ENCODE data around the gene GBF1. TPM values are rescaled to one million over a fixed set of nuclear protein-coding genes. Genes with fewer than 3 reads are reported as not detected.

Gene GBF1
- polyA plus RNA-seq, 1 donor from 2014 or later: 14.9 TPM

GRCh38 chr10:102425444-102425843 lies 180.1 kb downstream of the GBF1 start:
- Histone ChIP-seq H2AFZ (ENCODE audit: low read depth, low read length) (no peak overlapping the region), H3K36me3 (ENCODE audit: insufficient read depth, low read length) (no peaks in the 10 kb centered on the region), H3K4me3 (ENCODE audit: low read length) (no peak overlapping the region), H3K9me3 (ENCODE audit: low read length) (no peaks in the 10 kb centered on the region), H3K27ac (ENCODE audit: low read length) (no peak overlapping the region), H3K79me2 (replicated peaks; ENCODE audit: insufficient read depth, low read length) (no peaks in the 10 kb centered on the region), H3K27me3 (ENCODE audit: insufficient read depth, low read depth, low read length) (no peaks in the 10 kb centered on the region), H3K9me2 (ENCODE audit: insufficient read depth, low read length) (no peaks in the 10 kb centered on the region), H3K9ac (ENCODE audit: low read length) (no peak overlapping the region), H3K4me2 (ENCODE audit: low read length) (no peak overlapping the region), H3F3A (ENCODE audit: insufficient read depth, low read length, poor library complexity, severe bottlenecking) (peaks cover under 1% of the 10 kb centered on the region), H4K20me1 (ENCODE audit: insufficient read depth) (no peaks in the 10 kb centered on the region)
- TF ChIP-seq EP300 (conservative IDR thresholded peaks at IDR 0.05; ENCODE audit: poor library complexity, severe bottlenecking): no peak
- no peak for TF ChIP-seq REST (IDR thresholded peaks at IDR 0.05; ENCODE audit: borderline replicate concordance)

- Histone ChIP-seq H3K27ac (ENCODE audit: low read length) (no peak overlapping the region), H3K4me2 (ENCODE audit: low read length) (no peak overlapping the region), H3K9ac (ENCODE audit: low read length) (no peak overlapping the region), H2AFZ (ENCODE audit: low read depth, low read length) (no peak overlapping the region), H3K9me3 (ENCODE audit: low read length) (no peaks in the 10 kb centered on the region), H3K9me2 (ENCODE audit: insufficient read depth, low read length) (no peaks in the 10 kb centered on the region), H4K20me1 (ENCODE audit: insufficient read depth) (no peaks in the 10 kb centered on the region), H3K79me2 (replicated peaks; ENCODE audit: insufficient read depth, low read length) (peaks cover 6% of the 10 kb centered on the region), H3K4me3 (ENCODE audit: low read length) (no peak overlapping the region), H3K27me3 (ENCODE audit: insufficient read depth, low read depth, low read length) (no peaks in the 10 kb centered on the region), H3K36me3 (ENCODE audit: insufficient read depth, low read length) (no peaks in the 10 kb centered on the region), H3F3A (ENCODE audit: insufficient read depth, low read length, poor library complexity, severe bottlenecking) (no peaks in the 10 kb centered on the region)
- TF ChIP-seq POLR2AphosphoS5 (IDR thresholded peaks at IDR 0.05) (no peak), EZH2 (IDR thresholded peaks at IDR 0.05; ENCODE audit: borderline replicate concordance, insufficient read depth, low read length, poor library complexity, severe bottlenecking) (no peak), TAF1 (IDR thresholded peaks at IDR 0.05; ENCODE audit: low read depth) (no peak), RAD21 (conservative IDR thresholded peaks at IDR 0.05) (no peak), MXI1 (conservative IDR thresholded peaks at IDR 0.05; ENCODE audit: poor library complexity, severe bottlenecking) (no peak), REST (IDR thresholded peaks at IDR 0.05; ENCODE audit: borderline replicate concordance) (no peak), EP300 (conservative IDR thresholded peaks at IDR 0.05; ENCODE audit: poor library complexity, severe bottlenecking) (no peak), SMC3 (conservative IDR thresholded peaks at IDR 0.05; ENCODE audit: poor library complexity) (no peak)
- TF ChIP-seq, protein P1, sequence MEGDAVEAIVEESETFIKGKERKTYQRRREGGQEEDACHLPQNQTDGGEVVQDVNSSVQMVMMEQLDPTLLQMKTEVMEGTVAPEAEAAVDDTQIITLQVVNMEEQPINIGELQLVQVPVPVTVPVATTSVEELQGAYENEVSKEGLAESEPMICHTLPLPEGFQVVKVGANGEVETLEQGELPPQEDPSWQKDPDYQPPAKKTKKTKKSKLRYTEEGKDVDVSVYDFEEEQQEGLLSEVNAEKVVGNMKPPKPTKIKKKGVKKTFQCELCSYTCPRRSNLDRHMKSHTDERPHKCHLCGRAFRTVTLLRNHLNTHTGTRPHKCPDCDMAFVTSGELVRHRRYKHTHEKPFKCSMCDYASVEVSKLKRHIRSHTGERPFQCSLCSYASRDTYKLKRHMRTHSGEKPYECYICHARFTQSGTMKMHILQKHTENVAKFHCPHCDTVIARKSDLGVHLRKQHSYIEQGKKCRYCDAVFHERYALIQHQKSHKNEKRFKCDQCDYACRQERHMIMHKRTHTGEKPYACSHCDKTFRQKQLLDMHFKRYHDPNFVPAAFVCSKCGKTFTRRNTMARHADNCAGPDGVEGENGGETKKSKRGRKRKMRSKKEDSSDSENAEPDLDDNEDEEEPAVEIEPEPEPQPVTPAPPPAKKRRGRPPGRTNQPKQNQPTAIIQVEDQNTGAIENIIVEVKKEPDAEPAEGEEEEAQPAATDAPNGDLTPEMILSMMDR (IDR thresholded peaks at IDR 0.05; ENCODE audit: poor library complexity, severe bottlenecking): no peak
These were observed 181.5 kb downstream of the GBF1 start for GRCh38 chr10:102426803-102427287.

Measured in neural cell (in vitro differentiated cells).